ENCODE data around the gene GPR161. TPM values are rescaled to one million over a fixed set of nuclear protein-coding genes. Genes with fewer than 3 reads are reported as not detected.

GPR161 gene
- total and polyA plus RNA-seq, 8 donors = 1.1 to 8.1 (median 4.2) TPM

DNA sequence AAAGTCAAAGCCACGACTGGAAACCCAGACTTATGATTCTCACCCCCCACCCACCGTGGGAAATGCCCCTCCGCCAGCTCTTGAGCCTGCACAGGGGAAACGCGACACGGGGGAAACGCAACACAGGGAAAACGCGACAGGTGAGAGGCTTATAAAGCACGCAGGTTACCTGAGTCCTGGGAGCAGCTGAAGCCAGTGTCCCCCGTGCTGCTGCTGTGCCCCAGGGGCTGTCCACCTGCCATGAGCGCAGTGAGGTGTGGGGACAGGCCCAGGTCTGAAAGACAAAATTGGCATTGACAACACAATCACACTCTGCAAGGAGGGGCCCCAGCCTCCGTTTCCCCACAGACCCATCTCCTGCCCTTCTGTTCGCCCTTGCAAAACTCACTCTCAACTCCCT lies 46.3 kb downstream of the GPR161 start:
- intact Hi-C loops (cut with DNase I; ENCODE audit: low total_unique reads) = no loop called here
- Histone ChIP-seq H3K27ac (no peak overlapping the region), H3K9me3 (no peaks in the 10 kb centered on the region), H3K36me3 (peaks cover 0 to 18% (median 5%) of the 10 kb centered on the region in 4 donors), H3K4me1 (peaks cover 0 to 17% (median 3%) of the 10 kb centered on the region in 4 donors), H3K27me3 (no peaks in the 10 kb centered on the region), H3K4me3 (no peak overlapping the region)
- DNase-seq = no peak
- TF ChIP-seq, protein P1, sequence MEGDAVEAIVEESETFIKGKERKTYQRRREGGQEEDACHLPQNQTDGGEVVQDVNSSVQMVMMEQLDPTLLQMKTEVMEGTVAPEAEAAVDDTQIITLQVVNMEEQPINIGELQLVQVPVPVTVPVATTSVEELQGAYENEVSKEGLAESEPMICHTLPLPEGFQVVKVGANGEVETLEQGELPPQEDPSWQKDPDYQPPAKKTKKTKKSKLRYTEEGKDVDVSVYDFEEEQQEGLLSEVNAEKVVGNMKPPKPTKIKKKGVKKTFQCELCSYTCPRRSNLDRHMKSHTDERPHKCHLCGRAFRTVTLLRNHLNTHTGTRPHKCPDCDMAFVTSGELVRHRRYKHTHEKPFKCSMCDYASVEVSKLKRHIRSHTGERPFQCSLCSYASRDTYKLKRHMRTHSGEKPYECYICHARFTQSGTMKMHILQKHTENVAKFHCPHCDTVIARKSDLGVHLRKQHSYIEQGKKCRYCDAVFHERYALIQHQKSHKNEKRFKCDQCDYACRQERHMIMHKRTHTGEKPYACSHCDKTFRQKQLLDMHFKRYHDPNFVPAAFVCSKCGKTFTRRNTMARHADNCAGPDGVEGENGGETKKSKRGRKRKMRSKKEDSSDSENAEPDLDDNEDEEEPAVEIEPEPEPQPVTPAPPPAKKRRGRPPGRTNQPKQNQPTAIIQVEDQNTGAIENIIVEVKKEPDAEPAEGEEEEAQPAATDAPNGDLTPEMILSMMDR (IDR thresholded peaks at IDR 0.05) = no peak
- 88 to 94% (median 91%) methylated on average over 14 of the region's 14 CpGs for WGBS, 5 donors

DNA sequence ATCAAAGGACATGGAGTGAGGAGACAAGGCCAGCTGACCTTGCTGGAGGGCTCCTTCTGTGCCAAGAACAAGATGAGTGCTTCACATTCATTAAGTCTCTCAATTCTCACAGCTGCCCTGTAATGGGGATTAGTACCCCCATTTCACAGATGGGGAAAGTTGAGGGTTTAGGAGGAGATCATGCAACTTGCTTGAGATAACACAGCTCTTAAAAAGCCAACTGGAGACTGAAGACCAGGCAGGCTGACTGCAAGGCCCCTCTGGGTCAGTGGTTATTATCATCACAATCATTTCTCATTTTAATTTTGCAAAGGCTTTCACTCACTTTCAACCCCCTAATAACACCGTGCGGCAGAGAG lies 46.8 kb downstream of the GPR161 start:
- Histone ChIP-seq H3K4me1 (peaks cover 0 to 21% (median 6%) of the 10 kb centered on the region in 4 donors), H3K4me3 (no peak overlapping the region), H3K27ac (no peak overlapping the region), H3K36me3 (peaks cover 0 to 18% (median 5%) of the 10 kb centered on the region in 4 donors), H3K9me3 (no peaks in the 10 kb centered on the region), H3K27me3 (no peaks in the 10 kb centered on the region)
- no peak for DNase-seq
- WGBS, 5 donors = 90 to 98% (median 91%) methylated on average over 2 of the region's 2 CpGs
- intact Hi-C loops (cut with DNase I; ENCODE audit: low total_unique reads) = no loop called here
- TF ChIP-seq POLR2A (IDR thresholded peaks at IDR 0.05) (no peak), POLR2AphosphoS5 (IDR thresholded peaks at IDR 0.05) (no peak), EP300 (IDR thresholded peaks at IDR 0.05) (no peak)
- TF ChIP-seq, protein P1 (IDR thresholded peaks at IDR 0.05) = no peak

DNA sequence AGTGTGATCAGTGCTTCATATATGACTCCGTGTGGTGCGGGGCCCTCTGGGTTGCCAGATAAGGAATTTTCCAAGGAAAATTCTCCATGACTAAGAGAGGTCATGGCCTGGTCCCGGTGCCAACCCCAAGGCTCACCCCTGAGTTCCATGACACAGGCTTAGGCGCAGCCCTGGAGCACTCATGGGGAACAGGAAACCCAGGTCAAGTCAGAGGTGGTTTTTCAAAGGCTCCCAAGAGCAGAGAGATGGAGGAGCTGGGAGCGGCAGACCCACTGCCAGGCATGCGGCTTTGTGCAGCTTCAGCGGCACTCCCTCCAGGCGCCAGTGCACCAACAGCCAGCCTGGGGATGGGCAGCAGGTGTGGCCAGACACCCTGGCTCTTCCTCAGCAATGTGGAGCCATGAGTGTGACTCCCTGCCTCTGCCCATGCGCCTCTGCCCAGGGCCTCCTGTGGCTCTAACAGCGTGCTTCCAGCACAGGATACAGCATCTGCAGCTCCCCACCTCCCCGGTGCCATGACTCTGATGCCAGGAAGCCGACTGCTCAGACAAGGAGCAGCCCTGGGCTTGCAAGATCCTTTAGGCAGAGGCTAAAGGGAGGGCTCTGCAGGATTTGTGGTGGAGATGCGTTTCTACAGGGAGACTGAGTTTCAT lies 47.3 kb downstream of the GPR161 start:
- intact Hi-C loops (cut with DNase I; ENCODE audit: low total_unique reads) = no loop called here
- 90 to 95% (median 92%) methylated on average over 8 to 13 of the region's 13 CpGs for WGBS, 5 donors
- Histone ChIP-seq H3K27ac (no peak overlapping the region), H3K4me3 (no peak overlapping the region), H3K4me1 (peaks cover 0 to 26% (median 9%) of the 10 kb centered on the region in 4 donors), H3K36me3 (peaks cover 0 to 18% (median 5%) of the 10 kb centered on the region in 4 donors), H3K27me3 (no peaks in the 10 kb centered on the region), H3K9me3 (no peaks in the 10 kb centered on the region)
- TF ChIP-seq, protein P1 (IDR thresholded peaks at IDR 0.05) = no peak
- TF ChIP-seq EP300 (IDR thresholded peaks at IDR 0.05) (no peak), POLR2AphosphoS5 (IDR thresholded peaks at IDR 0.05) (no peak), POLR2A (IDR thresholded peaks at IDR 0.05) (no peak)
- DNase-seq = no peak

DNA sequence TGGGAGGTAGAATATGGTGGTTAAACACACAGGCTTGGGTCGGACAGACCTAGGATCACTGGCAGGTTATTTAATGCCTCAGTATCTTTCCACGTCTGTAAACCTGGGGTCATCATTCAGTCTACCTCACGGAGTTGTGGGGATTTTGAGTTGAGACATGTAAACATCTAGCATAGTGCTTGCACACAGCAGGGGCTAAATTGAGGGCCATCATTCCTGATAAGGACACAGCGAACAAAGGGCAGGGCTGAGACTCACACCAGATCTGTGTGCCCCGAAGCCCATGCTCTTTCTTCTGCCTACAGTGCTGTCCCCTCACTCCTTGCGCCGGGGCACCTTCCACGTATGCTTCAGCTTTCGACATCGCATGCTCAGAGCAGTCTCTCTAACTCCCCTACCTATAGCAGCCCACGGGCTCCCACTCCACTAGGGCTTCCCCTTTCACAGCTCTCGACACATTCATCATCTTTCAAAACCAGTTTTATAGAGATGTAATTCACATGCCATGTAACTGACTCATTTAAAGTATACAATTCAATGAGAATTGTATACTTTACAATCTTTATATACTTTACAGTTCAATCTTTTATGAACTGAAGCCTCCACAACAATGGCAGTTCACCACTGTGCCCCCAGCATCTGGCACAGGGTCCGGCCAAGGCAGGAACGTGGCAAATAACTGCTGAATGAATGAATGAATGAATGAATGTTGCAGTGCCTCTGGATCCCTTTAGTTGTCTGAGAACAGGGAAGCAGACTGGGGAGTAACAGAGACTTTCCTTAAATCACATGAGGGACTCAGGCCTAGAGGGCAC lies 48.0 kb downstream of the GPR161 start:
- WGBS, 5 donors = 89 to 94% (median 92%) methylated on average over 14 of the region's 14 CpGs
- TF ChIP-seq EP300 (IDR thresholded peaks at IDR 0.05) (no peak), POLR2AphosphoS5 (IDR thresholded peaks at IDR 0.05) (no peak), POLR2A (IDR thresholded peaks at IDR 0.05) (no peak)
- TF ChIP-seq, protein P1 (IDR thresholded peaks at IDR 0.05) = no peak
- Histone ChIP-seq H3K4me1 (peaks cover 0 to 33% (median 11%) of the 10 kb centered on the region in 4 donors), H3K9me3 (no peaks in the 10 kb centered on the region), H3K27ac (no peak overlapping the region), H3K4me3 (no peak overlapping the region), H3K27me3 (no peaks in the 10 kb centered on the region), H3K36me3 (peaks cover 0 to 18% (median 5%) of the 10 kb centered on the region in 4 donors)
- DNase-seq = no peak
- intact Hi-C loops (cut with DNase I; ENCODE audit: low total_unique reads) = no loop called here
